GM19025 (cell line): Measurements from ENCODE around the gene FAM174B.
A peak's percentile ranks its signal among the peaks of the same experiment; 100 is the strongest.

Source experiments
- ATAC-seq: cut with Tn5 transposase; IDR thresholded peaks from one replicate; pipeline ENCODE4 v1.9.1; 2021; ENCODE audit warnings: mild to moderate bottlenecking, low read depth, moderate library complexity; ENCODE audit not compliant: unreplicated experiment

FAM174B gene

DNA sequence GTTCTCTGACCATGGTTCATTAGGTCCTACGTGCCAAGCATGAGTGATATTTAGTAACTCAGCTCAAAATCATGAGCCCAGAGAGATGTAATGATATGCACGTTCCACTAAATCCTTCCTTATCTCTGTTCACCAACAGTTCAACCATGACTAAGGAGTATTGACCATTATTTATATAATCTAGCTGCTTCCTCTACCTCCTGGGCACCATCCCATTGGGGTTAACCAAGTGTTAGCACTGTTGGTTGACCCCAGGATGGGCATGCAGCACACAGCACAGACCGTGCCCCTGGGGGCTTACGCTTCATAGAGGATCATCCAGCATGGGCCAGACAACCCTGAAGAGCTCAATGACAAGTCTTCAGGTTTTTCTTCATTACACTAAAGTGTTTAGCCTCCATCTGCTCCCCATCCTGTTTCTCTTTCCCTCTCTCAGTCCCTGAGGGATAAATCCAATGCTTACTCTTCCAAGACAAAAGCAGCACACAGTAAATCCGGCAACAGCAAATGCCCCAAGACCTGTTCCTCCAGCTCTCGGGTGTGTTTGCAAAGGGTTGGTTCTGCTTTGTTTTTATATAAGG is 10.4 kb downstream of the FAM174B start:
- no peak for ATAC-seq

DNA sequence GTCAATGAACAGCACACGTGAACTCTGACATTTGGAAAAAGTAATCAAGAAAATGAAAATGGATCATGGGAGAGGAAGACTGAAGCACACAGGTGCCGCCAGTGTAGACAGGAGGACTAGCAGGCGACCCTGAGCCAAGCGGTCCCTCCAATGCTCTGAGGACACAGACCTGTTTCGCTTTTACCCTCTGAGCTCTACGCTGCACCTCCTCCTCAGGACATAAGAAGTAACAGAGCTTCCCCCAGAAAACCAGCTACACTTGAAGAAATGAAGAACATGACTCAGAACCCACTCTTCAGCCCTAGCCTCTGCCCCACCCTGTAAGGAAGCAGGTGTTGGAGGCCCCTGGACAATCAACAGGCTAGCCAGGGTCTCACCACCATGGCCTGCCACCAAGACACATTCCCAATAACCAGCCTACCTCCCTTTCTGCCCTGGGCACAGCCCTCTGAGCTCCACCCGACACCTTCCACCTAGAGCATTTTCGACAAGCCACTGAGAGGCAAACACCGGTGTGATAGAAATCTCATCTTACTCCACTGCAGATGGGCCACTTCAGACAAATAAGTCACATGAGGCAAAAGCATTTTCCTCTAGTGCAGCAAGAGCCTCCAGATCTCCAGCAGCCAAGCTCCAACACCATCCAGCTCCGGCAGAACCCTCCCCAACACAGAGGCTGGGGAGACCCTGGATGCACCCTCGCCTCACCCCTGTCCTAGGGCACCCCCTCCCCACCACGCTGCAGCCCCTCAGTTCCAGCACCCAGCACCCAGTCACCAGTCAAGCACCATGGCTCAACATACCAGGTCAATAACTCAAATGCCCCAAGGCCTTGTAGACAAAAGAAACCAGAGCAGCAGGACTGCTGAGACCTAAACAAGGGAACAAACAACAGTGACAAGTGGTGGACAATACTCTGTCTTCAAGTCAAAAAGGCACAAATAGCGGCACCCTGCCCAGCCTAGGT is 11.4 kb downstream of the FAM174B start:
- no peak for ATAC-seq

DNA sequence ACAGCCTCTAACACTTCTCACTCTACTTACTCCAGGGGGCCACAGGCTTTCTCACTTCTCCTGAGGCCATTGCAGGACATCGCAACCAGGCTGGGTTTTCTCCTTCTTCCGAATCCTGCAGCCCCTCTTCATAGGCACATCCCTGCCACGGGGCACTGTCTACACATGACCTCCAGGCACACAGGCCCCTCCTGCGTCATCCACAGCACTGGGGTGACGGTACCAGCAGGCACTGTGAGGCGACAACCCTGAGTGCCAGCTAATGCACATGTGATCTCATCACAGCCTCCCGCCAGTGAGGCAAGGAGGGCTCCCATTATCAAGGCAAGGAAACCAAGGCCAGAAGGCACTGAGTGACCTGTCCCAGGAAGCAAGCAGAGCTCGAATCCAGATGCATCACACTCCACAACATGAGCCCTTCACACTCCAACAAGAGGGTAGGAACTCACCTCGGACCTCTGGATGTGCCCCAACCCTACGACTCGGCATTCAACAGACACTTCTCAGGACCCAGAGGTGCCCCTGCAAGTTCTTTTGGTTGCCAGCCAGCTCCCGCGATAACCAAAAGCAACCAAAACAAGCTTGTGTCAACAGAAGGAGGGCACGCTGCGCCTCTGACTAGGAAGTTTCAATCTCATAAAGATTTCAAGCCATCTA is 16.7 kb downstream of the FAM174B start:
- ATAC-seq = no peak

DNA sequence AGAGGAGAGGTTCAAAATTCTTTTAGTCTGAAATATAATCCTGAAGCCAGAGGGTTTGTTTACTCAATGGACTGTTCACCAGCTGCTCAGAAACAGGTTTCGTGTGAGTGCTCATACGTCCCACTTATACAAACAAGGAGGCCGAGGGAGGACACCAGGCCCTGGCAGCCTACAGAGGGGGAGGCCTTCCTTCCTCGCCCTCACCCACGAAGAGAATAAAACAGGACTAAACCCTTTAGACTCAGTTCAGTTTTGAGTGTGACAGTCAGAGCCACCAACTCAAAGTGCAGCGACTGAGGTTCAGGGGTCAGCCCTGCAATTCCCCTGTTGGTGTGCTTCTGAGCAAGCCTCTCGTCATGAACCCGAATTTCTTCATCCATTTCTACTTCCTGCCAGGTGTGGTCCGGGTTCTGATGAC is 17.3 kb downstream of the FAM174B start:
- no peak for ATAC-seq

DNA sequence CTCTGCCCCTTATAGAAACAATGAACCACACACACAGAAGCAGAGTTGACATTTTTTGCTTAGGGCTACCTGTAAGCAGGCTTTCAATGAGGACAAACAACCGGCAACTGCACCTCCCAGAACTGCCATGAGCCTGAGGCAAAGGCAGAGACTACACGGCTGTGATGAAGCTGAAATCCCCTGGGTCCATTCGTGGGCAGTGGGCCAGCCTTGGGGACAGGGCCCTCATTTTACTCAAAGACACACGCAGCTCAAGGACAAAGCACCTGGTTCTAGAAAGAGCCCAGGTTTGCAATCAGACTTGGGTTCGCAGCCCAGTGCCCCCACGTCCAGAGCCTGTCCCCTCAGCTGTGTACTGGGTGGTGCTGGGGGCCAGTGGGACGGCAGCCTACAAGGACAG is 17.9 kb downstream of the FAM174B start:
- no peak for ATAC-seq

DNA sequence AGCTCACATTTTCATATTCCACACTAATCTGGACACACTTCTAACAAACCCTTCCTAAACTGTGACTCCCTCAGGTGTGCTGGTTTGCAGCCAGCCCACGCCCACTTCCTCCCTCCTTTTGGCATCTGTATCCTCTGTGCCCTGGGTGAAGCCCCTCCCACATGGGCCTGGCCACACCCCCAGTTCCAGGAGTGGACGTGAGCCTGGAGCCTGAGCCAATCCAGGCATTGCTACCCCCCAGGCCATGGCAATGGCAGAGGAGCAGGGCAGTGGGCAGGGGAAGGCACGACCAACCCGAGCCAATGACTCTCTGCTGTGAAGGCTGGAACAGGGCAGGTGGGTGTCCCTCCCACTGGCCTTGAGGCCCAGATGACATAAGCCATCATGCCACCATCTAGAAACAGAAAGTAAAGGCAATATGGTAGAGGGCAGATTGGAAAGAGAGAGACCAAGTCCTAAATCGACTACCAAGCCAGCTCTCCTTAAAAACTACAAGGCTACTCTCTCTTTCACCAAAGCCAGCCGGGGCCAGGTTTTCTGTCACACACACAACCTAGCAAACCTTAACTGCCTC is 18.6 kb downstream of the FAM174B start:
- ATAC-seq = no peak

DNA sequence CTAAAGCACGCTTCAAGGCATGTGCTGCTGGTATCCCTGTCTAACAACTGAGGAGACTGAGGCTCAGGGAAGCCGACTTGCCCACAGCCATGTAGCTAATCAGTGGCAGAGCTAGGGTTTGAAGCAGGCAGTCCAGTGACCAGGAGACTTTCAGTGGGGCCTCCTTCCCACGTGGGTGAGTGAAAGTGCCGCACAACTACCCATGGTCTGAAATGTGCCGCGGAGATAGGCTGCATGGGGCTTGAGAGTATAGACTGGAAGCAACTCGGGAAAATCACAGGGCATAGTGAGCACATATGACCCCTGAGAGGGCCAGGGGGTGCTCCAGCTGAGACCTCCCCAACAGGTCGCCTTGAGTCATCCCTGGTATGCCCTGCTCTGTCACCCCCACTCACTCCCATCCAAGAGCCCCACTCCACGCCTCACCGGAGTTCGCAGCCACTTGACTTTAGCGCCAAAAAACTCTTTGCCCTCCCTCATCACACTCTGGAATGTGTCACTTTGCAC is 19.1 kb downstream of the FAM174B start:
- no peak for ATAC-seq

DNA sequence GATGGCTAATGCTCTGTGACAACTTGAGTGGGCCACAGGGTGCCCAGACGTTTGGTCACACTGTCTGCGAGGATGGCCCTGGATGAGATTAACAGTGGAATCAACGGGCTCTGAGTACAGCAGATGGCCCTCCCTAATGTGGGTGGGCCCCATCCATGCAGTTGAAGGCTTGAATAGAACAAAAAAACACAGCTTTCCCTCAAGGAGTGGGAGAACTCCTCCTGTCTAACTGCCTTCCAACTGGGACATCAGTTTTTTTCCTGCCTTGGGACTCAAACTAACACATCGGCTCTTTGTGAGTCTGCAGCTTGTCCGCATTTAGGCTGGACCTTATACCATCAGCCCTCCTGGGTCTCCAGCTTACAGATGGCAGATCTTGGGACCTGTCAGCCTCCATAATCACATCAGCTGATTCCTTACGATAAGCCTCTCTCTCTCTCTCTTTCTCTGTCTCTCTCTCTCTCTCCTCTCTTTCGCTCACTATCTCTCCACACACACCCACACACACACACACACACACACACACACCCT is 20.8 kb downstream of the FAM174B start:
- no peak for ATAC-seq

DNA sequence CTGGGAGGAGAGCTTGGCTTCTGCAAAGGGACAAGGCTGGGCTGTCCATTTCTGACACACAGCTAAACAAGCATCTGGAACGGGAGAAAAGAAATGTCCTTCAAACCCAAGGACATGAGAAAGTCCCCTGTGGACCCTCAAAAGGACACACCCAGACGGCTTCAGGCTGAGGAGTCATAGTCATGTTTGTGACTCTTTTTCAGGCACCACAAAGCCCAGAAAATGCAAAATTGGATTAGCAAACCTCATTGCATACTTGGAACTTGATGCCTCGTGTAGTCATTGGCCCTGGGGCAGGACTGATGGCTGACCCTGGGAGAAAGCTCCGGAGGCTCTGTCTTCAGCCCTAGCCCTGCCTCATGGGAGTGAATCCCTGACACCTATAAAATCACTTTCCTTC is 21.5 kb downstream of the FAM174B start:
- ATAC-seq = no peak

DNA sequence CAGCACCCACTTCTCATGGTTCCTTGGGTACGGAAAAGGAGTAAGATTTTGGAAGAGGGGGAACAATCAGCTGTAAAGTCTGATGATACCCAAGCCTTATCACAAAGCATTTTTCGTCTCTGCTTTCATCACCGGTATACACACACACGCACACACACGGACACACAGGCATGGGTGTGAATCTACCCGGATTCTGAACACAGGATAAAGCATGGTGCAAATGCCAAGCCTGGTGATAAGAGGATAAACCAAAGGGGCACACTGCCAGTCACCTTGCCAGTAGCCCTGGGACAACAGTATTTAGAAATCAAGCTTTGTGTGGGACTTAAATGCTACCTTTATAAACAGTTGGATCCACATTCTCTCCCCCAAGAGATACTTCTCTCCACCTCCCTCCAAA is 22.2 kb downstream of the FAM174B start:
- ATAC-seq = no peak

DNA sequence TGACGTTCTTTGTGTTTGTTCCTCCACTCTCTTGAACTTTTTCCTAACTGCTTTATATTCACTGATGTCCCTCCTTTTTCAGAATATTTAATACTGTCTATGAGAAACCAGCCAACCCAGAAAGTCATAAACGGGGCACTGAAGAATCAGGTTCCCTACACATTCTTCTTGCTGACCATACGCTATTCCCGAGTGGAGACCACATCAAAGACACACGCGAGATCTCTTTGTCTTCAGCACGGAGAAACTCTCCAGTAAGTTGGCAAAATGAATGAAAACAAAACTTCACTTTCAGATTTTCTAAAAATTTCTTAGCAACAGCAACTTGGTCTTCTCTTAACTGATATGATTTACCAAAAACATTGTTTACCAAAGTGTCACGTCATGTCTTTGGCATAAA is 22.6 kb downstream of the FAM174B start:
- ATAC-seq = no peak

DNA sequence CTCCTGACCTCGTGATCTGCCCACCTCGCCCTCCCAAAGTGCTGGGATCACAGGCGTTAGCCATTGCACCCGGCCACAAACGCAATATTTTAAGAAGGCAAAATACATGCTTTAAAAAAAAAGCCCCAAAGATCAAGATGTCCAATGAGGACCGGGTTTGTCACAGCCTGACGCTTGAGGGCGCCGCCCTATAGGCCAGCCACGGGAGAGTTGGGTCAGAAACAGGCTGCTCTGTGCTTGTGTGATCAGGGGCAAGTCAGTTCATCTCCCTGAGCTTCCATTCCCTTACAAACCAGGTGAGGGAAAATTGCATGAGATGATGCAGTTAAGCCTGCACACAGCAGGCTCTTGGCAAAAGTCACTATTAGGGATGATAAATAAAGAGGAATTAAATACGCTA is 23.9 kb downstream of the FAM174B start:
- no peak for ATAC-seq

DNA sequence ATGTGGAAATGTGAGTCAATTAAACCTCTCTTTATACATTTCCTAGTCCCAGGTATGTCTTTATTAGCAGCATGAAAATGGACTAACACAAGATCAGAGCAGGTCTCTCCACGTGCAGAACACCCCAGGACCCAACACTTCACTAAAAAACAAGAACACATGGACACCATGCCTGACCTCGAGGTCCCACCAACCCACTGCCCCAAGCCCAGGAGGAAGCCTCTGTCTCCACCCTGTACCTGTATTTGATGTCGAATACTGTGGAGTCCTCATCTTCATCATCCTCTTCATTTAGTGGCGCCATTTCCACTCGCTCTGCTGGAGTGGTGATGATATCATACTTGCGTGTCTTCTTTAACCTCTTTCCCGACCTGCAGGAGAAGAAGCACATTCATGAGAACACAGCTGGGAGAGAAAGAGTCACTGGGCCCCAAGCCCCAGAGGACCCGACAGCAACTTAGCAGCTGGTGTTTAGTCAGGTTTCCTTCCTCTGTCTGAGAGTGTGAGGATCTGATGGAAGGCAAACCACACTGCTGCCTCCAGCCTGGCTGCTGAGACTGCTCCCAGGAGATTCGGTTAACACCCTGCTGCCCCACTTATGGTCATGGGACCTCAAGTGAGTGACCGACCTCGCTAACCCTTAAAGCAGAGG is 25.5 kb downstream of the FAM174B start:
- ATAC-seq = no peak

DNA sequence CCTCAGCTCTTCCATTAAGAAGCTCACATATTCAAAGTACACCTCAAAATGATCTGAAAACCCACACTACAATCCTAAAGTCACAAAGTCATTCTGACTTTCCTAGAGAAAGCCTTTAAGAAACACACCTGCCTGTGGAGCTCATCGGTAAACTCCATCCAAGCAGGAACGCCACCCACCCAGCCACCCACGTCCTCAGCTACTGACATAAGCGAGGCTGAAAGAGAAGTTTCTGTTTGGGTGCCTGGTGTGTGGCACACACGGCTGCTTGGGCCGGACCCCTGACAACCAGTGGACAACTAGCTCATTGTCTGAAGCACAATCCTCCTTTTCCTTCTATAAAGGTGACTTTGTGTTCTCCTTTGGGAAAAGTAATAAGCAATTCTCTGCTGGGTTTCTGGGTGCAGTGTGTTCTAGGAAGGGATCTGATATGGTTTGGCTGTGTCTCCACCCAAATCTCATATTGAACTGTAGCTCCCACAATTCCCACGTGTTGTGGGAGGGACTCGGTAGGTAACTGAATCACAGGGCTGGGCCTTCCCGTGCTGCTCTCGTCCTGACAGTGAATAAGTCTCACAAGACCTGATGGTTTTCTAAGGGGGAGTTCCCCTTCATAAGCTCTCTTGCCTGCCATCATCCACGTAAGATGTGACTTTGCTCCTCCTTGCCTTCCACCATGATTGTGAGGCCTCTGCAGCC is 26.1 kb downstream of the FAM174B start:
- ATAC-seq = no peak

DNA sequence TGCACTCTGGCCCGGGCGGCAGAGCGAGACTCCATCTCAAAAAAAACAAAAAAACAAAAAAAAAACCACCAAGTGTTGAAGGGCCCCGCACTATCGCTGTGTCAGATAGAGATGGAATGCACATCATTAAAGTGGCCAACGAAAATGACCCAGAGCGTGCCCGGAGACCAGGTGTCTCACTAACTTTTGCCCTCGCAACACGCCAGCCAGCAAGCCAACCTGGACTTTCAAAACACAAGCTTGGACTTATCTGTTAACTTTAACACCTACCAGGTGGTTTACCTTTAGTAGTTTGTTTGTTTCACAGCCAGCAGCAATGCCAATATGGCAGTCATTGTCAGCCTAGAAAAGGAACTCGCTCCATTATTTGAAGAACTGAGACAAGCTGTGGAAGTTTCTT is 28.6 kb downstream of the FAM174B start:
- no peak for ATAC-seq

DNA sequence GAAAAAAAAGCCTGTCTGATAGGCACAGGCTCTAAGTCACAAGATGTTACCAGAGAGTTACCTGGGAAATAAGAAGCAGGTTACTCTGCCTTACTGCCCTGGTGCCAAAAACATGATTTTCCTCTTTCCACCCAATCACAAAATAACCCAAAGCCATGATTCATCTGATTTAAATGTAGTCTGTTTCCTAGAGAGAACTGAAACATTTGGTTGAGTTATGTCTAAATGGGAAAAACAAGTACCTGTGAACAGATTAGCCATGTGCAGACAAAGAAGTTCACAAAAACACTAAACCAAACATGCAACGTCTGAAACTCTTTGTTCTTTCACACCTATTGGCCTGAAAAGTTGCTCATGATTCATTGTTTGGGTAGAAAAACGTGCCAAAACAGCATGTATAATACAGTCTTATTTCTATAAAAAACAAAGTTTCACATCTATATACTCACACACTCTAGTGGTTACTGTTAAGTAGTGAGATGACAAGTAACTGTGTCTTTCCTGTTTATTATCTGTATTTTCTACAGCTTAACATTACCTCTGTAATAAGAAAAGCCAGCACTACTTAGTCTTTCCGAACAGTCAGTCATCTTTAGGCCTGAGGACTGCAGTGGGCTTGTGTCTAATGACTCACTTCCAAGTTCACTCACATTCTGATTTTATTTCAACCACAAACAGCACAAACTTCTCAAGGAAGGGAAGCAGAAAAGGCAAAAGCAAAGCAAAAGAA is 30.2 kb downstream of the FAM174B start:
- ATAC-seq = peak; percentile 46

DNA sequence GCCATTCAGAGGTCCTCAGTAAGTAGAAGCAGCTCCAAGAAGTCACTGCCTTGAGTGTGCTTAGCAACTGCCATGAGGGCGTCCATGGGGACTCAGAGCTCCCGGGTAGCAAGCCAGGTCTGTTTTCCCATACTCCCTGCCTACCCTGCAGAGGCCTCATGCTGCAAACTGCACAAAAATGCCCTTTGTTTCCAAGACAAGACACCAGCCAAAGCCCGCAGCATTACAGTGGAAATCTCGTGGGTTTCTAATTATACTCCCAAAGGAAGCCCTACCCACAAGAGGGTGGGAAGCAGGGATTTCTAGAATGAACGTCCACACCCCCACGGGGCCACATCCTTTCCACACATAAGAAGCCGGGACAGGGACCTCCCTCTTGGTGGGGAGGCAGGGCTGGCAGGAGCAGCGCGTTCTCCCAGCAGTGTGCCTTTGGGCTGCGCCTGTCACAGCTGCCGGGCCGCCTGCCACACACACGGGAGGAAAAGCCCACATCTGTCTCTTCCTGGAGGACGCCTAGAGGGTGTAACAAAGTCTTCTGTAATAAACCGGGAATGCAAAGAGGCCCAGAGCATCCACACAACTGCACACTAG is 31.1 kb downstream of the FAM174B start:
- ATAC-seq = no peak

DNA sequence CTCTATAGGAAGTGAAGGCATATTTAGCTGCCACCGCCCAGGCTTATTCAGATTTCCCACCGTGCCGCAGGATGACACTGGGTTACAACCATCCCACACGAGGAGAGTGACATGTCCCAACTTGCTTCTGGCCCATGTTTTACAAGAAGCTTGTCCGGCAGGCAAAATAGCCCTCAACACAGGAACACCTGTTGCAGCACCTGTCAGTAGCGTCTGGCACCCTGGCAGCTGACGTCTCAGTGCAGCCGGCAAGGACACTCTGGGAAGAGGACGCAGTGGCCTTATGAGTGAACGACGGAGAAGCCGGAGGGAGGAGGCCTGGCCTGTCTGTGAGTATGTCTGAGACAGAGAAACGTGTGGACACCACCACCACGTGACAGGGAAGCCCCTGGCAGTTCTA is 32.1 kb downstream of the FAM174B start:
- no peak for ATAC-seq
